NOMO-1 treated with DMSO at 0.1 percent for 48 hours (cell line): ENCODE results near the gene ZNF17.

Experiments
- DNase-seq: peaks from one replicate; lab custom pipeline; 2025; ENCODE audit not compliant: unreplicated experiment; lab: John Stamatoyannopoulos, UW

ZNF17 gene

GRCh38 chr19:57421037-57421436, 10.1 kb downstream of the ZNF17 start:
- DNase-seq: no peak

- peak; percentile 45 for DNase-seq
These were observed 23.6 kb downstream of the ZNF17 start for GRCh38 chr19:57434386-57435061.

- DNase-seq: peak; percentile 97
These were observed 24.4 kb downstream of the ZNF17 start, which contains the start of gene ZNF749 for GRCh38 chr19:57435062-57435978. ZNF749 (plus strand) TSS chr19:57435325; CDS start chr19:57435579, 254 bp downstream.

GRCh38 chr19:57436417-57436816, 25.5 kb downstream of the ZNF17 start:
- no peak for DNase-seq

- DNase-seq: no peak
These were observed 27.0 kb downstream of the ZNF17 start for GRCh38 chr19:57437931-57438330.

GRCh38 chr19:57438925-57439324, 28.0 kb downstream of the ZNF17 start:
- DNase-seq: no peak

GRCh38 chr19:57441979-57442752, 31.2 kb downstream of the ZNF17 start:
- DNase-seq: no peak

GRCh38 chr19:57443121-57443696, 32.2 kb downstream of the ZNF17 start:
- no peak for DNase-seq

- no peak for DNase-seq
These were observed 41.3 kb downstream of the ZNF17 start for GRCh38 chr19:57452307-57452706.

GRCh38 chr19:57465680-57466381, 54.9 kb downstream of the ZNF17 start:
- DNase-seq: peak; percentile 38

- no peak for DNase-seq
These were observed 55.5 kb downstream of the ZNF17 start for GRCh38 chr19:57466489-57466888.
